NCI-H226 (cell line): ENCODE results near the gene ACACA.

Experiments
- DNase-seq: peaks from one replicate; pipeline ENCODE4 v3.0.0-alpha.2; 2015

Gene ACACA

GRCh38 chr17:37062021-37062420 is 344.6 kb downstream of the ACACA start:
- no peak for DNase-seq

GRCh38 chr17:37060928-37061327 is 345.7 kb downstream of the ACACA start:
- no peak for DNase-seq

- DNase-seq, result no peak
Observed at GRCh38 chr17:37060094-37060493, 346.5 kb downstream of the ACACA start.

- DNase-seq, result no peak
Observed at GRCh38 chr17:37059493-37059892, 347.1 kb downstream of the ACACA start.

GRCh38 chr17:37056622-37057021 is 350.0 kb downstream of the ACACA start:
- no peak for DNase-seq

GRCh38 chr17:37054894-37055293 is 351.7 kb downstream of the ACACA start:
- DNase-seq, result no peak

GRCh38 chr17:37052450-37052849 is 354.2 kb downstream of the ACACA start:
- no peak for DNase-seq

- no peak for DNase-seq
Observed at GRCh38 chr17:37051833-37052232, 354.8 kb downstream of the ACACA start.

- DNase-seq, result no peak
Observed at GRCh38 chr17:37051381-37051780, 355.3 kb downstream of the ACACA start.

GRCh38 chr17:37050920-37051319 is 355.7 kb downstream of the ACACA start:
- peak; percentile 12 for DNase-seq

- DNase-seq, result no peak
Observed at GRCh38 chr17:37048811-37049210, 357.8 kb downstream of the ACACA start.

- DNase-seq, result peak; percentile 44
Observed at GRCh38 chr17:37047631-37048104, 359.0 kb downstream of the ACACA start.

GRCh38 chr17:37045351-37045922 is 361.2 kb downstream of the ACACA start:
- DNase-seq, result no peak

- peak; percentile 28 for DNase-seq
Observed at GRCh38 chr17:37043201-37043600, 363.4 kb downstream of the ACACA start.

- DNase-seq, result no peak
Observed at GRCh38 chr17:37041932-37042331, 364.7 kb downstream of the ACACA start.

GRCh38 chr17:37039269-37039668 is 367.4 kb downstream of the ACACA start:
- no peak for DNase-seq

- DNase-seq, result no peak
Observed at GRCh38 chr17:37037590-37038155, 369.0 kb downstream of the ACACA start.
